HL-60 (cell line): Measurements from ENCODE around the gene FAM171A1.

Experiments used
- GABPA ChIP-seq: IDR thresholded peaks from 2 replicates; pipeline ENCODE4 v1.6.1; 2012; ENCODE audit warnings: low read depth
- TF ChIP-seq, protein P1 (sequence below): IDR thresholded peaks from one replicate; pipeline ENCODE4 v1.5.1; 2011; ENCODE audit warnings: low read length, control low read depth, inconsistent platforms; ENCODE audit not compliant: insufficient read depth

DNA sequence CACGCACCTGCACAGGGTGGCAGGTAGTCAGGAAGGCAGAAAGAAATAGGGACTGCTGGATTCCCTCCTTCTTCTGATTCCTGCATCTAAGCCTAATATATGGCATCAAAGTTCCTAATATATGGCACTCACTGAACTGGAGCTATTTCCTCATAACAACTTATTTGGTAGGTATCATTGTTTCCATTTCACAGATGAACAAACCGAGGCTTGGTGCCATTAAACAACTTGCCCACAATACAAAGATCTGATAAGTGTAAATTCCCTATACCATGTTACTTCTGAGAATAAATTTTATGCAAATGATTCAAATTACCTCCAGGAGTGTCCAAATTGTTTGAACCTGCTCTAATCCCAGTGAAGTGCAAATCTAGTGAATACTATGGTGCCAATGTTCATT, 2.1 kb upstream of the FAM171A1 start:
- TF ChIP-seq, protein P1, sequence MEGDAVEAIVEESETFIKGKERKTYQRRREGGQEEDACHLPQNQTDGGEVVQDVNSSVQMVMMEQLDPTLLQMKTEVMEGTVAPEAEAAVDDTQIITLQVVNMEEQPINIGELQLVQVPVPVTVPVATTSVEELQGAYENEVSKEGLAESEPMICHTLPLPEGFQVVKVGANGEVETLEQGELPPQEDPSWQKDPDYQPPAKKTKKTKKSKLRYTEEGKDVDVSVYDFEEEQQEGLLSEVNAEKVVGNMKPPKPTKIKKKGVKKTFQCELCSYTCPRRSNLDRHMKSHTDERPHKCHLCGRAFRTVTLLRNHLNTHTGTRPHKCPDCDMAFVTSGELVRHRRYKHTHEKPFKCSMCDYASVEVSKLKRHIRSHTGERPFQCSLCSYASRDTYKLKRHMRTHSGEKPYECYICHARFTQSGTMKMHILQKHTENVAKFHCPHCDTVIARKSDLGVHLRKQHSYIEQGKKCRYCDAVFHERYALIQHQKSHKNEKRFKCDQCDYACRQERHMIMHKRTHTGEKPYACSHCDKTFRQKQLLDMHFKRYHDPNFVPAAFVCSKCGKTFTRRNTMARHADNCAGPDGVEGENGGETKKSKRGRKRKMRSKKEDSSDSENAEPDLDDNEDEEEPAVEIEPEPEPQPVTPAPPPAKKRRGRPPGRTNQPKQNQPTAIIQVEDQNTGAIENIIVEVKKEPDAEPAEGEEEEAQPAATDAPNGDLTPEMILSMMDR = no peak
- no peak for TF ChIP-seq GABPA
